GM23248 (cell line): ENCODE measurements around the gene PHF12.

Experiments used
- EZH2 ChIP-seq: fragments of 200-600 bp; sonication (generic); IDR thresholded peaks from 2 replicates; pipeline ENCODE4 v1.6.1; 2018; ENCODE audit warnings: antibody characterized with exemption, mild to moderate bottlenecking; ENCODE audit not compliant: insufficient read depth, poor library complexity, severe bottlenecking
- EZH2phosphoT487 ChIP-seq: fragments of 200-600 bp; sonication (generic); IDR thresholded peaks from 2 replicates; pipeline ENCODE4 v1.6.1; 2018; ENCODE audit warnings: antibody characterized with exemption, moderate library complexity, mild to moderate bottlenecking, low read depth; ENCODE audit not compliant: insufficient read depth

DNA sequence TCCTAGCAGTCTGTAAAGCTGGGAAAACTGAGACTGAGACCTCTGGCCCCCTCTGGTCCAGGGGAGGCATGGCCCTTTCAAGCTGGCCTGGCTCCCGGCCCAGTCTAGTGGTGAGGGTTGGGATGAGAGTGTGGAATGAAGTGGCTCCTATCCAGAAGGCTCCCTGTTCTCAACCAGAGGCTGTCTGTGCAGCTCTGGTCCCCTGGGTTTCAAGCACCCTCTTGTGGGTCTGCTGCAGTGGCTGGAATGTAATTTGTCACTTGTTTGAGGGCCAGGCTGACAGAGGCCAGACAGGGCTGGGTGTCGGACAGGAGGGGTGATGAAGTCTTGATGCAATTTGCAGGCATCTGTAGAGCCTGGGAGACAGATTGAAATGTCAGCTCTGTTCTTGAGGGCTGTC, 22.1 kb upstream of the PHF12 start:
- no peak for TF ChIP-seq EZH2phosphoT487
- TF ChIP-seq EZH2: no peak
